GM15510 (cell line): ENCODE measurements around the gene CYP46A1.

ENCODE experiments used
- POLR2A ChIP-seq: IDR thresholded peaks from 3 replicates; pipeline ENCODE4 v1.6.1; 2011; ENCODE audit warnings: borderline replicate concordance; ENCODE audit not compliant: insufficient read length; ENCODE audit errors: extremely low read depth

CYP46A1 gene

GRCh38 chr14:99683619-99684409 is at the start of gene CYP46A1:
Gene CYP46A1 (plus strand): TSS chr14:99684298. CDS start chr14:99684418, 120 bp downstream.
- peak; percentile 57 for TF ChIP-seq POLR2A

- TF ChIP-seq POLR2A, result no peak
Measured at GRCh38 chr14:99634443-99634842, 49.7 kb upstream of the CYP46A1 start.

GRCh38 chr14:99635116-99635515 is 49.0 kb upstream of the CYP46A1 start:
- TF ChIP-seq POLR2A, result no peak

GRCh38 chr14:99636487-99636886 is 47.6 kb upstream of the CYP46A1 start:
- no peak for TF ChIP-seq POLR2A

GRCh38 chr14:99637624-99638023 is 46.5 kb upstream of the CYP46A1 start:
- no peak for TF ChIP-seq POLR2A

- no peak for TF ChIP-seq POLR2A
Measured at GRCh38 chr14:99643343-99643742, 40.8 kb upstream of the CYP46A1 start.

- TF ChIP-seq POLR2A, result no peak
Measured at GRCh38 chr14:99644035-99644587, 40.0 kb upstream of the CYP46A1 start.

GRCh38 chr14:99644723-99645544 is 39.2 kb upstream of the CYP46A1 start, which contains the start of gene HHIPL1:
Gene HHIPL1 (plus strand): TSS chr14:99645129. CDS start chr14:99645208, 79 bp downstream.
- TF ChIP-seq POLR2A, result no peak

GRCh38 chr14:99645545-99646505 is 38.3 kb upstream of the CYP46A1 start:
- TF ChIP-seq POLR2A, result no peak

- no peak for TF ChIP-seq POLR2A
Measured at GRCh38 chr14:99647411-99647810, 36.7 kb upstream of the CYP46A1 start.

GRCh38 chr14:99648027-99648784 is 35.9 kb upstream of the CYP46A1 start:
- no peak for TF ChIP-seq POLR2A

- TF ChIP-seq POLR2A, result no peak
Measured at GRCh38 chr14:99649219-99649618, 34.9 kb upstream of the CYP46A1 start.

- TF ChIP-seq POLR2A, result no peak
Measured at GRCh38 chr14:99649643-99650042, 34.5 kb upstream of the CYP46A1 start.
